Nephron (organoid): ENCODE results near the gene REPS1.

ENCODE experiments used
- H3K27ac Mint-ChIP-seq, 3 experiments: 2 replicates each; pipeline ENCODE4 v1.8.0; 2020; ENCODE audit warnings: mixed read lengths in 3 of 3, mild to moderate bottlenecking in 2 of 3, moderate library complexity in 1 of 3
- H3K27me3 Mint-ChIP-seq: 2 replicates; pipeline ENCODE4 v1.8.0; 2021; ENCODE audit warnings: low read depth, mild to moderate bottlenecking, moderate library complexity, mixed read lengths
- H3K36me3 Mint-ChIP-seq: 2 replicates; pipeline ENCODE4 v1.8.0; 2020; ENCODE audit warnings: low read depth, mixed read lengths
- H3K4me1 Mint-ChIP-seq: 2 replicates; pipeline ENCODE4 v1.8.0; 2020; ENCODE audit warnings: mixed read lengths
- H3K4me3 Mint-ChIP-seq, 3 experiments: 2 replicates each; pipeline ENCODE4 v1.8.0; 2020; ENCODE audit warnings: mild to moderate bottlenecking in 3 of 3, mixed read lengths in 3 of 3, moderate library complexity in 2 of 3
- H3K9me3 Mint-ChIP-seq: 2 replicates; pipeline ENCODE4 v1.8.0; 2020; ENCODE audit warnings: mixed read lengths
- CTCF ChIP-seq, 3 experiments: fragments of 200-600 bp; sonication (generic); IDR thresholded peaks; one replicate each; pipeline ENCODE4 v1.5.0; 2021; ENCODE audit warnings: antibody characterized with exemption in 3 of 3; ENCODE audit not compliant: unreplicated experiment in 3 of 3

REPS1 gene

GRCh38 chr6:138920906-138921305, 67.1 kb downstream of the REPS1 start:
- no peak for TF ChIP-seq CTCF (IDR thresholded peaks at IDR 0.05; ENCODE audit: unreplicated experiment in 3 of 3)
- H3K4me3 Mint-ChIP-seq: no peak overlapping the region
- H3K27me3 Mint-ChIP-seq: no peaks in the 10 kb centered on the region
- peak overlapping the region in 1 of 3 experiments; percentile 48 for H3K27ac Mint-ChIP-seq
- no peaks in the 10 kb centered on the region for H3K9me3 Mint-ChIP-seq
- H3K36me3 Mint-ChIP-seq: peaks cover 20% of the 10 kb centered on the region
- H3K4me1 Mint-ChIP-seq: no peaks in the 10 kb centered on the region

GRCh38 chr6:138914701-138915100, 73.4 kb downstream of the REPS1 start:
- H3K36me3 Mint-ChIP-seq: peaks cover 66% of the 10 kb centered on the region
- no peaks in the 10 kb centered on the region for H3K4me1 Mint-ChIP-seq
- TF ChIP-seq CTCF (IDR thresholded peaks at IDR 0.05; ENCODE audit: unreplicated experiment in 3 of 3): no peak
- no peak overlapping the region for H3K4me3 Mint-ChIP-seq
- H3K9me3 Mint-ChIP-seq: no peaks in the 10 kb centered on the region
- no peak overlapping the region for H3K27ac Mint-ChIP-seq
- H3K27me3 Mint-ChIP-seq: no peaks in the 10 kb centered on the region

GRCh38 chr6:138912308-138912707, 75.7 kb downstream of the REPS1 start:
- no peaks in the 10 kb centered on the region for H3K4me1 Mint-ChIP-seq
- H3K9me3 Mint-ChIP-seq: no peaks in the 10 kb centered on the region
- peaks cover 75% of the 10 kb centered on the region for H3K36me3 Mint-ChIP-seq
- H3K27me3 Mint-ChIP-seq: no peaks in the 10 kb centered on the region
- H3K4me3 Mint-ChIP-seq: no peak overlapping the region
- TF ChIP-seq CTCF (IDR thresholded peaks at IDR 0.05; ENCODE audit: unreplicated experiment in 3 of 3): no peak
- H3K27ac Mint-ChIP-seq: no peak overlapping the region

GRCh38 chr6:138909975-138910374, 78.1 kb downstream of the REPS1 start:
- peaks cover 81% of the 10 kb centered on the region for H3K36me3 Mint-ChIP-seq
- no peaks in the 10 kb centered on the region for H3K9me3 Mint-ChIP-seq
- H3K4me1 Mint-ChIP-seq: no peaks in the 10 kb centered on the region
- no peak overlapping the region for H3K4me3 Mint-ChIP-seq
- no peak for TF ChIP-seq CTCF (IDR thresholded peaks at IDR 0.05; ENCODE audit: unreplicated experiment in 3 of 3)
- H3K27ac Mint-ChIP-seq: no peak overlapping the region
- H3K27me3 Mint-ChIP-seq: no peaks in the 10 kb centered on the region

- Mint-ChIP-seq H3K4me1 (no peaks in the 10 kb centered on the region), H3K36me3 (peaks cover 81% of the 10 kb centered on the region), H3K27me3 (no peaks in the 10 kb centered on the region), H3K4me3 (no peak overlapping the region), H3K27ac (no peak overlapping the region), H3K9me3 (no peaks in the 10 kb centered on the region)
- TF ChIP-seq CTCF (IDR thresholded peaks at IDR 0.05; ENCODE audit: unreplicated experiment in 3 of 3): no peak
Measured at GRCh38 chr6:138909511-138909910, 78.5 kb downstream of the REPS1 start.

GRCh38 chr6:138907167-138907566, 80.9 kb downstream of the REPS1 start:
- H3K27me3 Mint-ChIP-seq: no peaks in the 10 kb centered on the region
- no peaks in the 10 kb centered on the region for H3K9me3 Mint-ChIP-seq
- no peak for TF ChIP-seq CTCF (IDR thresholded peaks at IDR 0.05; ENCODE audit: unreplicated experiment in 3 of 3)

More at GRCh38 chr6:138907167-138907566, 80.9 kb downstream of the REPS1 start:
- no peak overlapping the region for H3K4me3 Mint-ChIP-seq
- H3K36me3 Mint-ChIP-seq: peaks cover 66% of the 10 kb centered on the region
- no peak overlapping the region for H3K27ac Mint-ChIP-seq
- no peaks in the 10 kb centered on the region for H3K4me1 Mint-ChIP-seq
